NCI-H460 (cell line): ENCODE measurements around the gene JAK3. TPM values are rescaled to one million over a fixed set of nuclear protein-coding genes. Genes with fewer than 3 reads are reported as not detected.
A peak's percentile ranks its signal among the peaks of the same experiment; 100 is the strongest.

Source experiments
- DNase-seq: peaks from one replicate; pipeline ENCODE4 v3.0.0-alpha.2; 2016; ENCODE audit warnings: low read depth; ENCODE audit errors: extremely low read depth
- total RNA-seq: library from RNA; depleted of rRNA; stranded (reverse); fragments of >200 nt; shearing (Covaris generic); gene quantifications from 2 replicates; pipeline ENCODE4 v1.2.3, GENCODE V29; 2014

Gene JAK3
- total RNA-seq, 1 experiment from 2014 or later = 1.4 TPM

GRCh38 chr19:17841810-17842662 is 5.7 kb downstream of the JAK3 start:
- DNase-seq = peak; percentile 91

DNA sequence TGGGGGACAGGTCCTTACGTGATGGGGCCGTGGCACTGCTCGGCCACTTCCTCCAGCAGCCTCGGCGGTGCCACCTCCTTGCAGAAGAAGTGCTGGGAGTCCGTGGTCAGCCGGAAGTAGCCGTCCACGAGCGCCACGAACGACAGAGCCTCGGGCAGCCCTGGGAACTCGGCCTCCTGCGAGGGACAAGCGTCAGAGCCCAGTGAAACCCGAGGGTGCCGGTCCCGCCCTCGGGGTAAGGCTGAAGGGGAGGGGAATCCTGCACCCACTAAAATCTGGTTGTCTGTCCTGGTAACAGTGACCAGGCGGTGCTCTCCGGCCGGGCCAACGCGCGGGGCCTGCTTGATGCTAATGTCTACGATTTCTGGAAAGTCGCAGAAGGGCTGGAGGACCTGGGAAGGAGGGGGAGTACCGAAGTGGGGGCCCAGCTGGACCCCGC is 6.4 kb downstream of the JAK3 start:
- no peak for DNase-seq

GRCh38 chr19:17840019-17840418 is 7.8 kb downstream of the JAK3 start:
- DNase-seq = no peak

GRCh38 chr19:17837972-17838371 is 9.8 kb downstream of the JAK3 start:
- DNase-seq = no peak

DNA sequence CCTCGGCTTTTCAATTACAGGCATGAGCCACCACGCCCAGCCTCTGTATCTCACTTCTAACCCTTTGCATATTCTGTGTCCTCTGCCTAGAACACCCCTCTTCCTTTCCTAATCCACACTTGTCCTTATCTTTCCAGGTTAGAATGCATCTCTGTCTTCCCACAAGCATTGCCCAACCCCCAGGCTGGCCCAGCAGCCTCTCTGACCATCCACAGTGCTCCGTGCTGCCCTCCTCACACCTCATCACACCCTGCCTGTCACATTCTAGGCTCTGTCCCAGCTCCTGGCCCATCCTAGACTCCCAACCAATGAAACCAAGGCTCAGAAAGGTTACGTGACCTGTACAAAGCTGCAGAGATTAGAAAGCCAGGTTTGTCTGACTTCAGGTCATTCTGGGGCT is 11.3 kb downstream of the JAK3 start:
- no peak for DNase-seq

GRCh38 chr19:17835182-17836006 is 12.4 kb downstream of the JAK3 start:
- DNase-seq = no peak

DNA sequence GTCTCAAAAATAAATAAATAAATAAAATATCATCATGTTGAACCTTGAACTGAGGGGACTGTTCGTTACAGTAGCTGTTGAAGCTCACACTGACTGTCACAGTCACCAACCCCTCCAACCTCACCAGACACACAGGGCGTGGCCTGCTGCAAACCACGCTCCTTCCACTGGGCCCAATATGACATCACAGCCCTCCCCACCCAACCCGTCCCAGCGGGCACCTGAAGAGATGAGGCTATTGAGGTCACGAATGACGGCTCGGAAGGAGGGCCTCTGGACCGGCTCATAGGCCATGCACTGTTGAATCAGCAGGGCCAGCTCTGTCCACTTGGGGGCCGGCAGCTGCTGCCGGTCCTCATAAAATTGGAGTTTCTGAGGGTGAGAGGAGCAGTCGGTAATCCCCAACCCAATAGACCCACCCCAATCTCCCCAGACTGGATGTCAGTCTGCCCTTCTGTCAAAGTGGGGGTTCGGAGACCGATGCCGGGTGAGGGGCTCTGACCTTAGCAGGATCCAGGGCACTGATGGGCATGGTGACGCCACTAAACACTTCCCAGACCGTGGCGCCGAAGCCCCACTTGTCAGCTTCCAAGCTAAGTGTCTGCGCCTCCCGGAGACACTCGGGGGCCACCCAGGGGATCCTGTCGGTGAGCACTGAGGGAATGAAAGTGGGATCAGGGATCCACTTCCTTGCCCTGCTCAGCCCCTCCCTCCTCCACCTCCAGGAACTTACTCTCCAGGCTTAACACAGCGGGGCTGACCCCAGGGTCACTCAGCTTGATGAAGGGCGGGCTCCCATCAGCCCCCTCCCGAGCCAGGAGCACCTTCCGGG is 13.2 kb downstream of the JAK3 start:
- DNase-seq = no peak

GRCh38 chr19:17832443-17833208 is 15.2 kb downstream of the JAK3 start:
- DNase-seq = no peak

GRCh38 chr19:17831419-17831888 is 16.3 kb downstream of the JAK3 start:
- DNase-seq = no peak

GRCh38 chr19:17830567-17831418 is 17.0 kb downstream of the JAK3 start:
- peak; percentile 80 for DNase-seq

DNA sequence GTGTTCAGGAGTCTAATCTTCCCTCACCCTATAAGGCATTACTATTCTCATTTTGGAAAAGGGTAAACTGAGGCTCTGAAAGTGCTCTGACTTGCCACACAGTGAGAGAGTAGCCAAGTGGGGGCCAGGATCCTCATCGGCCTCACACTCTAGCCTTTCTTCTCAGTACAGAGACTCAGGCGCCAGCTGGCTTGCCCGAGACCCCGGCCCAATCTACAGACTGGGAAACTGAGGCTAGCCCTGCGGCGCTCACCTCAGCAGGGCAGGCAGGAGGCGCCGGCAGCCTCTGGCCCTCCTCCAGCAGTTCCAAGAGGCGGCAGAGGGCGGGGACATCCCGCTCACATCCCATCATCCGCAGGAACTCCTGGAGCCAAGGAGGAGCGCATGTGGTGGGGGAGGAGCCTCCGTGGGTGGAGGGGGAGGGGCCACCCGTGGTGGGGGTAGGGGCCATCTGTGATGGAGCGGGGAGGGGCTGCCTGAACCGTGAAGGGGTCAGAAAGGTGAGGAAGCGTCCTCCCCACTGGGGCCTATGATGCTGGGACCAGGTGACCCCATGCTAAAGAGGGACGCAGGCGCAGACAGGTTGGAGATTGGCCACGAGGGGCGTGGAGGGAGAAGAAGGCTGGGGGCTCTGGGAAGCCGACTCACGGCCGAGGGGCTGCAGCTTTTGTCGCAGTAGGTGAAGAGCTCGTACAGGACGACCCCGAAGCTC is 17.8 kb downstream of the JAK3 start:
- DNase-seq = peak; percentile 65

GRCh38 chr19:17826508-17827056 is 21.2 kb downstream of the JAK3 start:
- DNase-seq = no peak

- DNase-seq = no peak
Observed at GRCh38 chr19:17824339-17824738, 23.4 kb downstream of the JAK3 start.

GRCh38 chr19:17821190-17821589 is 26.6 kb downstream of the JAK3 start, which contains the start of gene INSL3:
Gene INSL3, minus strand, starts transcription at chr19:17821519. Its CDS starts 13 bp downstream, at chr19:17821506.
- no peak for DNase-seq

GRCh38 chr19:17817668-17818363 is 30.0 kb downstream of the JAK3 start:
- no peak for DNase-seq

DNA sequence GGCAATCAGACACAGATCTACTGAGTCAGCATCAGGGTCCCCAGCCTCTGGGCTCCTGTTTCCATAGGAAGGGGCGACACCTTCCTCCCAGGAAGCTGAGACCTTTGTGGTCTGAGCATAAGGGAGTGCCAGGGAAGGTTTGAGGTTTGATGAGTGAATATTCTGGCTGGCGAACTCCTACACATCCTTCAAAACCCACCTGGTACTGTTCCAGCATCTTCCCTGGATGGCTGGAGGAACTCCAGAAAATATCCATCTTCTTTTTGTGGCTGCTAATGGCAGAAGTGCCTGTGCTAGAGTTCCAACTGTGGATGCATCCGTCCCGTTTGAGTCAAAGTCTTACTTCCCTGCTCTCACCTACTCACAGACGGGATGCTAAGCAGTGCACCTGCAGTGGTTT is 35.7 kb downstream of the JAK3 start:
- DNase-seq = no peak

DNA sequence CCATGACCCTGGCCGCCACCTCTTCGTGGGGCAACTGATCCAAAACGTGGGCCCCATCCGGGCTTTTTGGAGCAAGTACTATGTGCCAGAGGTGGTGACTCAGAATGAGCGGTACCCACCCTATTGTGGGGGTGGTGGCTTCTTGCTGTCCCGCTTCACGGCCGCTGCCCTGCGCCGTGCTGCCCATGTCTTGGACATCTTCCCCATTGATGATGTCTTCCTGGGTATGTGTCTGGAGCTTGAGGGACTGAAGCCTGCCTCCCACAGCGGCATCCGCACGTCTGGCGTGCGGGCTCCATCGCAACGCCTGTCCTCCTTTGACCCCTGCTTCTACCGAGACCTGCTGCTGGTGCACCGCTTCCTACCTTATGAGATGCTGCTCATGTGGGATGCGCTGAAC is 36.1 kb downstream of the JAK3 start:
- no peak for DNase-seq
